IMR-90 (cell line): ENCODE measurements around the gene FKBP14. TPM values are rescaled to one million over a fixed set of nuclear protein-coding genes. Genes with fewer than 3 reads are reported as not detected.

Experiments
- ATAC-seq: fragments of 200-7000 bp; cut with Tn5 transposase; 2 replicates; pipeline ENCODE4 v1.9.1; 2020; ENCODE audit warnings: low read depth, mild to moderate bottlenecking, moderate library complexity
- BruUV-seq: library from RNA; stranded (reverse); fragments of 400-500 nt; replicated peaks from 2 replicates; lab custom pipeline; 2021; lab: Mats Ljungman, UMichigan
- CTCF ChIA-PET: fragments of 300-600 bp; formaldehyde crosslinking; extraction: SDS; loops from one replicate; lab custom pipeline; 2021; ENCODE audit warnings: antibody characterized with exemption; lab: Yijun Ruan, JAX
- POLR2A ChIA-PET: fragments of 300-600 bp; sonication (Branson Sonifier 250); formaldehyde crosslinking; loops from one replicate; lab custom pipeline; 2022; ENCODE audit warnings: antibody characterized with exemption; ENCODE audit not compliant: unreplicated experiment; lab: Charles Lee
- DNase-seq: peaks from one replicate; pipeline ENCODE4 v3.0.0; 2013
- H2AFZ ChIP-seq: replicated peaks from 2 replicates; pipeline ENCODE3; 2013; ENCODE audit warnings: low read length, mild to moderate bottlenecking; ENCODE audit not compliant: poor library complexity
- H2AK5ac ChIP-seq: 2 replicates; pipeline ENCODE4 v1.6.1; 2013; ENCODE audit warnings: low read depth, low read length, inconsistent platforms
- H2AK9ac ChIP-seq: replicated peaks from 2 replicates; pipeline ENCODE3; 2013; ENCODE audit warnings: mild to moderate bottlenecking, low read depth, low read length, moderate library complexity; ENCODE audit not compliant: poor library complexity
- H2BK120ac ChIP-seq: 2 replicates; pipeline ENCODE4 v1.6.1; 2013; ENCODE audit warnings: low read depth, low read length, inconsistent platforms
- H2BK15ac ChIP-seq: 3 replicates; pipeline ENCODE4 v1.6.1; 2013; ENCODE audit warnings: low read depth, low read length, inconsistent platforms
- H2BK20ac ChIP-seq: 2 replicates; pipeline ENCODE4 v1.6.1; 2013; ENCODE audit warnings: low read depth, mild to moderate bottlenecking, inconsistent platforms, low read length, moderate library complexity
- H2BK5ac ChIP-seq: 2 replicates; pipeline ENCODE4 v1.6.1; 2013; ENCODE audit warnings: mild to moderate bottlenecking, low read depth, low read length, inconsistent platforms; ENCODE audit not compliant: poor library complexity, severe bottlenecking
- H3K14ac ChIP-seq: replicated peaks from 2 replicates; pipeline ENCODE4 v1.6.1; 2013; ENCODE audit warnings: low read depth, low read length, inconsistent platforms
- H3K18ac ChIP-seq: 2 replicates; pipeline ENCODE4 v1.6.1; 2013; ENCODE audit warnings: low read depth, low read length, control low read depth
- H3K23ac ChIP-seq: 2 replicates; pipeline ENCODE4 v1.6.1; 2013; ENCODE audit warnings: low read depth, low read length, inconsistent platforms
- H3K27ac ChIP-seq: 2 replicates; pipeline ENCODE4 v1.5.1; 2013; ENCODE audit warnings: mild to moderate bottlenecking, control low read depth, low read length; ENCODE audit not compliant: insufficient read depth
- H3K27me3 ChIP-seq: 2 replicates; pipeline ENCODE4 v1.6.1; 2013; ENCODE audit warnings: low read length; ENCODE audit not compliant: control insufficient read depth, insufficient read depth
- H3K36me3 ChIP-seq: 2 replicates; pipeline ENCODE4 v1.6.1; 2013; ENCODE audit warnings: low read length, mixed read lengths; ENCODE audit not compliant: control insufficient read depth, insufficient read depth
- H3K4ac ChIP-seq: 2 replicates; pipeline ENCODE4 v1.6.1; 2013; ENCODE audit warnings: low read depth, low read length, inconsistent platforms
- H3K4me1 ChIP-seq: 2 replicates; pipeline ENCODE4 v1.6.1; 2013; ENCODE audit warnings: low read length, mixed read lengths; ENCODE audit not compliant: control insufficient read depth, insufficient read depth
- H3K4me2 ChIP-seq: 2 replicates; pipeline ENCODE4 v1.6.1; 2013; ENCODE audit warnings: low read depth, mild to moderate bottlenecking, control low read depth, low read length, moderate library complexity
- H3K4me3 ChIP-seq: 2 replicates; pipeline ENCODE4 v1.5.1; 2013; ENCODE audit warnings: low read depth, mild to moderate bottlenecking, control low read depth, low read length, moderate library complexity; ENCODE audit not compliant: insufficient read depth
- H3K56ac ChIP-seq: 2 replicates; pipeline ENCODE4 v1.6.1; 2013; ENCODE audit warnings: low read length, inconsistent platforms; ENCODE audit not compliant: insufficient read depth; ENCODE audit errors: extremely low read depth
- H3K79me1 ChIP-seq, 2 experiments: 2 replicates each; pipeline ENCODE4 v1.6.1; 2013; ENCODE audit warnings: low read length in 2 of 2, inconsistent platforms in 1 of 2, low read depth in 1 of 2
- H3K9ac ChIP-seq: 2 replicates; pipeline ENCODE4 v1.6.1; 2013; ENCODE audit warnings: low read depth, low read length, control low read depth
- H3K9me1 ChIP-seq: 2 replicates; pipeline ENCODE4 v1.6.1; 2013; ENCODE audit warnings: low read length, inconsistent platforms; ENCODE audit not compliant: insufficient read depth
- H3K9me3 ChIP-seq: 2 replicates; pipeline ENCODE4 v1.6.1; 2013; ENCODE audit warnings: low read length; ENCODE audit not compliant: control insufficient read depth, insufficient read depth
- H4K20me1 ChIP-seq: 2 replicates; pipeline ENCODE4 v1.6.1; 2013; ENCODE audit warnings: low read length, inconsistent platforms; ENCODE audit not compliant: insufficient read depth
- H4K5ac ChIP-seq: 2 replicates; pipeline ENCODE4 v1.6.1; 2013; ENCODE audit warnings: mild to moderate bottlenecking, low read depth, low read length, control low read depth
- H4K8ac ChIP-seq, 2 experiments: 2 replicates each; pipeline ENCODE4 v1.6.1; 2013; ENCODE audit warnings: low read depth in 2 of 2, low read length in 2 of 2, control low read depth in 1 of 2, inconsistent platforms in 1 of 2
- H4K91ac ChIP-seq: 2 replicates; pipeline ENCODE4 v1.6.1; 2013; ENCODE audit warnings: low read depth, low read length, inconsistent platforms; ENCODE audit not compliant: insufficient read depth
- BHLHE40 ChIP-seq: fragments of 150-350 bp; IDR thresholded peaks from 2 replicates; pipeline ENCODE4 v1.6.1; 2016; ENCODE audit warnings: mild to moderate bottlenecking, low read depth, low read length
- CEBPB ChIP-seq: IDR thresholded peaks from 2 replicates; pipeline ENCODE4 v1.6.1; 2012; ENCODE audit warnings: low read depth, low read length, improper control_type of control experiment
- CHD1 ChIP-seq: IDR thresholded peaks from 2 replicates; pipeline ENCODE4 v1.6.1; 2012; ENCODE audit warnings: low read depth, low read length, improper control_type of control experiment
- CTCF ChIP-seq: conservative IDR thresholded peaks from 2 replicates; pipeline ENCODE4 v1.5.1; 2012; ENCODE audit warnings: mild to moderate bottlenecking, low read depth, low read length, improper control_type of control experiment
- ELK1 ChIP-seq: fragments of 150-350 bp; IDR thresholded peaks from 2 replicates; pipeline ENCODE4 v1.6.1; 2016; ENCODE audit warnings: low read depth, mild to moderate bottlenecking, low read length, moderate library complexity, borderline replicate concordance
- FOS ChIP-seq: fragments of 150-350 bp; IDR thresholded peaks from 2 replicates; pipeline ENCODE4 v1.6.1; 2016; ENCODE audit warnings: low read depth, low read length
- MAFK ChIP-seq: IDR thresholded peaks from 2 replicates; pipeline ENCODE4 v1.6.1; 2012; ENCODE audit warnings: low read depth, low read length, improper control_type of control experiment
- MAZ ChIP-seq: IDR thresholded peaks from 2 replicates; pipeline ENCODE4 v1.6.1; 2012; ENCODE audit warnings: low read depth, mild to moderate bottlenecking, low read length, improper control_type of control experiment, moderate library complexity, borderline replicate concordance
- MXI1 ChIP-seq: IDR thresholded peaks from 2 replicates; pipeline ENCODE4 v1.6.1; 2012; ENCODE audit warnings: low read depth, mild to moderate bottlenecking, low read length, moderate library complexity, borderline replicate concordance
- NFE2L2 ChIP-seq: fragments of 150-350 bp; IDR thresholded peaks from 2 replicates; pipeline ENCODE4 v1.6.1; 2016; ENCODE audit warnings: low read depth, mild to moderate bottlenecking, low read length
- RAD21 ChIP-seq: IDR thresholded peaks from 2 replicates; pipeline ENCODE4 v1.6.1; 2012; ENCODE audit warnings: low read length, improper control_type of control experiment
- RCOR1 ChIP-seq: IDR thresholded peaks from 2 replicates; pipeline ENCODE4 v1.6.1; 2012; ENCODE audit warnings: mild to moderate bottlenecking, low read length, improper control_type of control experiment; ENCODE audit not compliant: insufficient replicate concordance
- SMC3 ChIP-seq: fragments of 150-350 bp; IDR thresholded peaks from 2 replicates; pipeline ENCODE4 v1.6.1; 2016; ENCODE audit warnings: low read depth, mild to moderate bottlenecking, antibody characterized with exemption, low read length, moderate library complexity
- USF2 ChIP-seq: fragments of 150-350 bp; IDR thresholded peaks from 2 replicates; pipeline ENCODE4 v1.6.1; 2017; ENCODE audit warnings: mild to moderate bottlenecking, antibody characterized with exemption, low read length, low read depth
- WGBS, 2 experiments: methylation state at CpG; one replicate each; pipeline versions ENCODE4 v1.1.5 to v1.1.7; 2013; ENCODE audit warnings: missing lambda C conversion rate in 2 of 2; ENCODE audit not compliant: insufficient read length in 1 of 2; ENCODE audit errors: extremely low coverage in 2 of 2; 5-methylcytosine and 5-hydroxymethylcytosine counted together
- dilution Hi-C: fragments of 300-500 bp; cut with HindIII; formaldehyde crosslinking; loops from one replicate; pipeline ENCODE4 v1.14.3; 2018; ENCODE audit warnings: low sequenced_read_pairs; ENCODE audit not compliant: unreplicated experiment
- in situ Hi-C: fragments of 300-500 bp; cut with MboI; formaldehyde crosslinking; loops from 3 replicates; pipeline ENCODE4 v1.14.3; 2019; ENCODE audit warnings: low sequenced_read_pairs, inconsistent platforms, mixed read lengths
- intact Hi-C: fragments of 100-400 bp; cut with micrococcal nuclease; formaldehyde crosslinking; loops from 2 replicates; pipeline ENCODE4 v1.10.0; 2022
- polyA plus RNA-seq, 3 experiments: library from polyadenylated mRNA; depleted of rRNA; stranded (reverse); fragments of >200 nt; gene quantifications; 2 replicates each; pipeline ENCODE4 v1.2.3, GENCODE V29; 2012; ENCODE audit warnings: low replicate concordance in 1 of 3
- total RNA-seq: library from RNA; depleted of rRNA; stranded (reverse); fragments of >200 nt; gene quantifications from 2 replicates; pipeline ENCODE4 v1.2.3, GENCODE V29; 2012

FKBP14 gene
- total and polyA plus RNA-seq, 2 of the 4 experiments (the other 2 are of a cell fraction) = 26.3 to 27.1 TPM

- DNase-seq = no peak
- Histone ChIP-seq H3K27ac (no peak overlapping the region), H3K36me3 (peaks cover 24% of the 10 kb centered on the region), H3K4me3 (no peak overlapping the region), H3K56ac (no peak overlapping the region), H3K4me1 (no peaks in the 10 kb centered on the region), H4K91ac (no peak overlapping the region), H3K79me1 (peaks cover 7 to 10% of the 10 kb centered on the region in 2 experiments; a peak in 2 of 4 replicates), H3K9me3 (no peaks in the 10 kb centered on the region), H3K4ac (no peak overlapping the region), H2BK5ac (no peak overlapping the region), H2AK5ac (no peak overlapping the region), H3K18ac (no peak overlapping the region), H2BK15ac (no peak overlapping the region), H3K27me3 (no peaks in the 10 kb centered on the region), H2BK20ac (no peak overlapping the region), H3K23ac (no peak overlapping the region), H2AFZ (no peak overlapping the region), H4K5ac (no peak overlapping the region), H3K4me2 (no peak overlapping the region), H4K20me1 (no peaks in the 10 kb centered on the region), H3K9ac (no peak overlapping the region), H2AK9ac (no peak overlapping the region), H4K8ac (no peak overlapping the region), H3K14ac (no peak overlapping the region), H3K9me1 (0 out of 2 replicates have a peak, but pooled peaks cover 2% of the 10 kb centered on the region), H2BK120ac (no peak overlapping the region)
- ChIA-PET POLR2A (no interaction called here), CTCF (interaction anchor here (1.1 kb wide), 1 partner anchor 13 kb away, joined by 3 read pairs; no protein-coding TSS in a partner anchor)
- ATAC-seq = no peak
- in situ Hi-C loops = no loop called here
- TF ChIP-seq USF2 (no peak), CEBPB (no peak), RCOR1 (no peak), ELK1 (no peak), FOS (no peak), RAD21 (no peak), NFE2L2 (no peak), MXI1 (no peak), BHLHE40 (no peak), SMC3 (no peak), CHD1 (no peak), MAZ (no peak), CTCF (no peak), MAFK (no peak)
- intact Hi-C loops = no loop called here
- no CpG with 5 or more reads among the region's 4 CpGs for WGBS, 2 experiments
- BruUV-seq = no TSS peak
- dilution Hi-C loops = no loop called here
These were observed 22.7 kb upstream of the FKBP14 start for GRCh38 chr7:30049173-30049572.
